GM23338 (cell line): ENCODE measurements around the gene TTLL3. TPM values are rescaled to one million over a fixed set of nuclear protein-coding genes. Genes with fewer than 3 reads are reported as not detected.
A peak's percentile ranks its signal among the peaks of the same experiment; 100 is the strongest.

Experiments used
- ATAC-seq: fragments of 200-7000 bp; cut with Tn5 transposase; 3 replicates; pipeline ENCODE4 v1.9.1; 2020
- DNase-seq: peaks from one replicate; pipeline ENCODE4 v3.0.0-alpha.2; 2015; ENCODE audit warnings: low spot score
- H2AFZ ChIP-seq: fragments of 200-600 bp; sonication (generic); 2 replicates; pipeline ENCODE4 v1.8.0; 2016; ENCODE audit warnings: antibody characterized with exemption, mild to moderate bottlenecking, moderate library complexity
- H3F3A ChIP-seq: fragments of 200-600 bp; sonication (generic); replicated peaks from 2 replicates; pipeline ENCODE4 v1.8.0; 2017; ENCODE audit warnings: antibody characterized with exemption, mixed run types, low read depth
- H3K27ac ChIP-seq: fragments of 200-600 bp; sonication (generic); 2 replicates; pipeline ENCODE4 v1.6.1; 2016; ENCODE audit warnings: low read depth
- H3K27me3 ChIP-seq: fragments of 200-600 bp; sonication (generic); 2 replicates; pipeline ENCODE4 v1.8.0; 2016; ENCODE audit warnings: mild to moderate bottlenecking, mixed run types, moderate library complexity; ENCODE audit not compliant: insufficient read depth
- H3K36me3 ChIP-seq: fragments of 200-600 bp; sonication (generic); 2 replicates; pipeline ENCODE4 v1.8.0; 2016; ENCODE audit warnings: mild to moderate bottlenecking; ENCODE audit not compliant: insufficient read depth
- H3K4me1 ChIP-seq: fragments of 200-600 bp; sonication (generic); 2 replicates; pipeline ENCODE4 v1.8.0; 2016; ENCODE audit warnings: mild to moderate bottlenecking, moderate library complexity; ENCODE audit not compliant: insufficient read depth
- H3K4me2 ChIP-seq: fragments of 200-600 bp; sonication (generic); 2 replicates; pipeline ENCODE4 v1.7.1; 2017; ENCODE audit warnings: mixed run types
- H3K4me3 ChIP-seq: fragments of 200-600 bp; sonication (generic); 2 replicates; pipeline ENCODE4 v1.6.1; 2016; ENCODE audit warnings: mixed run types
- H3K79me2 ChIP-seq: fragments of 200-600 bp; sonication (generic); replicated peaks from 2 replicates; pipeline ENCODE4 v1.8.0; 2017; ENCODE audit warnings: mild to moderate bottlenecking; ENCODE audit not compliant: insufficient read depth
- H3K9me2 ChIP-seq: fragments of 200-600 bp; sonication (generic); 2 replicates; pipeline ENCODE4 v1.8.0; 2017; ENCODE audit not compliant: insufficient read depth
- H4K20me1 ChIP-seq: fragments of 200-600 bp; sonication (generic); replicated peaks from 2 replicates; pipeline ENCODE4 v1.8.0; 2017; ENCODE audit warnings: mild to moderate bottlenecking; ENCODE audit not compliant: insufficient read depth
- H3K27ac Mint-ChIP-seq: 2 replicates; pipeline ENCODE4 v1.8.0; 2020; ENCODE audit warnings: inconsistent platforms, mild to moderate bottlenecking, moderate library complexity, mixed read lengths
- H3K27me3 Mint-ChIP-seq: 3 replicates; pipeline ENCODE4 v1.8.0; 2022; ENCODE audit warnings: low read depth, mild to moderate bottlenecking, moderate library complexity, mixed read lengths, inconsistent platforms; ENCODE audit not compliant: insufficient read depth, poor library complexity
- H3K36me3 Mint-ChIP-seq: 3 replicates; pipeline ENCODE4 v1.8.0; 2021; ENCODE audit warnings: low read depth, mild to moderate bottlenecking, inconsistent platforms, moderate library complexity, mixed read lengths
- H3K4me1 Mint-ChIP-seq: 3 replicates; pipeline ENCODE4 v1.8.0; 2020; ENCODE audit warnings: mild to moderate bottlenecking, inconsistent platforms, mixed read lengths
- H3K4me3 Mint-ChIP-seq: 3 replicates; pipeline ENCODE4 v1.8.0; 2021; ENCODE audit warnings: moderate library complexity, mild to moderate bottlenecking, inconsistent platforms, mixed read lengths
- H3K9me3 Mint-ChIP-seq: 3 replicates; pipeline ENCODE4 v1.8.0; 2020; ENCODE audit warnings: moderate library complexity, mild to moderate bottlenecking, inconsistent platforms, mixed read lengths
- EZH2phosphoT487 ChIP-seq: fragments of 200-600 bp; sonication (generic); IDR thresholded peaks from one replicate; pipeline ENCODE4 v1.8.1; 2018; ENCODE audit warnings: antibody characterized with exemption; ENCODE audit not compliant: unreplicated experiment
- NANOG ChIP-seq: IDR thresholded peaks from 2 replicates; pipeline ENCODE4 v1.6.1; 2016; ENCODE audit warnings: antibody characterized with exemption, borderline replicate concordance
- POLR2AphosphoS5 ChIP-seq: IDR thresholded peaks from 2 replicates; pipeline ENCODE4 v1.6.1; 2016; ENCODE audit warnings: antibody characterized with exemption, low read depth
- REST ChIP-seq: IDR thresholded peaks from one replicate; pipeline ENCODE4 v1.6.1; 2018; ENCODE audit warnings: antibody characterized with exemption; ENCODE audit not compliant: unreplicated experiment
- ZNF331 ChIP-seq: fragments of 250-450 bp; sonication (Bioruptor Pico); IDR thresholded peaks from 2 replicates; pipeline ENCODE4 v1.5.0; 2020; ENCODE audit warnings: low read depth, mild to moderate bottlenecking, moderate library complexity
- polyA plus RNA-seq: library from polyadenylated mRNA; unstranded; fragments of >200 nt; fragmentation: Nextera tagmentation; extraction: Ambion mirVana; gene quantifications from 2 replicates; pipeline ENCODE4 v1.2.1, GENCODE V29; 2016
- total RNA-seq: library from RNA; depleted of rRNA; stranded (reverse); fragments of >200 nt; shearing (Covaris generic); gene quantifications from 2 replicates; pipeline ENCODE4 v1.2.3, GENCODE V29; 2014
- TF ChIP-seq, protein P1 (sequence below), 2 experiments: fragments of 200-600 bp in 1 of 2; sonication (generic) in 1 of 2; conservative IDR thresholded peaks; 2 replicates each; pipeline versions ENCODE4 v1.5.1 to v1.6.1; 2016 to 2017; ENCODE audit warnings: antibody characterized with exemption in 2 of 2, low read depth in 2 of 2, mild to moderate bottlenecking in 2 of 2, moderate library complexity in 1 of 2
- TF ChIP-seq, protein P2 (sequence below): fragments of 250-450 bp; sonication (Bioruptor Pico); IDR thresholded peaks from 2 replicates; pipeline ENCODE4 v1.5.0; 2020; ENCODE audit warnings: mild to moderate bottlenecking, moderate library complexity
- TF ChIP-seq, protein P3 (sequence below): IDR thresholded peaks from 2 replicates; pipeline ENCODE4 v1.6.1; 2016; ENCODE audit warnings: antibody characterized with exemption

TTLL3 gene
- total and polyA plus RNA-seq, 2 experiments from 2014 or later, result 3.7 to 5.3 TPM

DNA sequence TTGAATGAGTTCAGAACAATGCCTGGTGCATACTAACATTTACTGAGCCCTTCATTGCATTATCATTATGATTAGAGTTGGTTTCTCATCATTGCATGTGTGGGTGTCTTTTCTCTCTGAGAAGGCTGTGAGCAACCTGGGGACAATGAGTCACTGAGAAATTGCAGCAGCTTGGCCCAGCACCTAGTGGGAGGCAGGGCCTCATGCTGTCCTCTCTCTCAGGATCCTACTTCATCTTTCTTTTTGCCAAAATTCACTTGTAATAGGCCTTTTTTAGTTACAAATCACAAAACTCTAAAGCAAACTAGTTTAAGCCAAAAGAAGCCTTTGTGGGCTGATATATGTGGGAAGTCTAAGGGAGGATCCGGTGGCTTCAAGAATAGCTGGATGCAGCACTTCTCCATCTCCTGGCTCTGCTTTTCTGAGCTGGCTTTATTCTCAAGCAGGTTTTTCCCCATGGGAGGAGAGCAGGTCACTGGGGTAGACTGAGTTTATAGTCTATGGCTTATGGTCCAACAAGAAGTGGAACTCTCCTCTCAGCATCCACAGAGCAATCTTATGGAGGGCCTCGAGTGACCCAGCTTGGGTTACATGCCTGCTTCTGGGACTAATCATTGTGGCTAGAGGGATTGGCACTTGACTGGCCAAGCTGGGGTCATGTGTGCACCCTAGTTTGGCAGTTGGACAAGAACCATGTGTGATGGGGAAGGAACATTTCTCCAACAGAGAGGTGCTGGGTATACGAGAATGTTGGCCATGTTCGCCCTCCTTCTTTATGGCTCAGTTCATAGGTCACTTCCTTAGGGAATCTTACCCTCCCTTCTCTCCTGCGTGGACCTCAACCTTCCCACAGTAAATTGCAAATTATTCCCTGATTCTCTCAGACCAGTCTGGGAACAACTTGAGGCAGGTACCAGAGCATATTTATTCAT, 31.7 kb upstream of the TTLL3 start (continued):
- TF ChIP-seq ZNF331 (CRISPR knock-in tag) (no peak), REST (no peak), POLR2AphosphoS5 (no peak)
- TF ChIP-seq, protein P1, sequence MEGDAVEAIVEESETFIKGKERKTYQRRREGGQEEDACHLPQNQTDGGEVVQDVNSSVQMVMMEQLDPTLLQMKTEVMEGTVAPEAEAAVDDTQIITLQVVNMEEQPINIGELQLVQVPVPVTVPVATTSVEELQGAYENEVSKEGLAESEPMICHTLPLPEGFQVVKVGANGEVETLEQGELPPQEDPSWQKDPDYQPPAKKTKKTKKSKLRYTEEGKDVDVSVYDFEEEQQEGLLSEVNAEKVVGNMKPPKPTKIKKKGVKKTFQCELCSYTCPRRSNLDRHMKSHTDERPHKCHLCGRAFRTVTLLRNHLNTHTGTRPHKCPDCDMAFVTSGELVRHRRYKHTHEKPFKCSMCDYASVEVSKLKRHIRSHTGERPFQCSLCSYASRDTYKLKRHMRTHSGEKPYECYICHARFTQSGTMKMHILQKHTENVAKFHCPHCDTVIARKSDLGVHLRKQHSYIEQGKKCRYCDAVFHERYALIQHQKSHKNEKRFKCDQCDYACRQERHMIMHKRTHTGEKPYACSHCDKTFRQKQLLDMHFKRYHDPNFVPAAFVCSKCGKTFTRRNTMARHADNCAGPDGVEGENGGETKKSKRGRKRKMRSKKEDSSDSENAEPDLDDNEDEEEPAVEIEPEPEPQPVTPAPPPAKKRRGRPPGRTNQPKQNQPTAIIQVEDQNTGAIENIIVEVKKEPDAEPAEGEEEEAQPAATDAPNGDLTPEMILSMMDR (conservative IDR thresholded peaks at IDR 0.05; ENCODE audit: low read depth in 2 of 2), result no peak

DNA sequence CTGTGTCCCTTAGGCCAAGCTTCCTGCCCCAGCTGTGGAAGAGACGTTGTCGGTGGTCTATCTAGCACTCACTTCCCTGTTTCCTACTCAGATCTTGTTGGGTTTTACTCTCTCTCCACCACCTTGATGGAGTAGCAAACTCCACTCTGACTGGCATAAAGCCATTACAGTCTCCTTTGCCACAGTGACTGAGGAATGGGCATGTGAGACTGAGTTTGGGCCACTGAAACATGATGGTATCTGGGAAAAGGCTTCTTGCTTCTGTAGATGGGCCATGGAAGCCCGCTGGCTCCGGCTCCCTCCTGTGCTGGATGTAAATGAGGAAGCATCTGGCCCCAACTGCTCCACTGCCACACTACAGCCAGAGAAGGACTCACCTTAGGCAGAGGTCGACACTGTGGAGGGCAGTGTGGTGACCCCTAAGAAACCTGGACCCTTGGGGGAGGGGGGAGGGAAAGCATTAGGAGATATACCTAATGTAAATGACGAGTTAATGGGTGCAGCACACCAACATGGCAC, 30.9 kb upstream of the TTLL3 start:
- Histone ChIP-seq H3K27ac (no peak overlapping the region), H3K4me3 (no peak overlapping the region), H3K27me3 (0 out of 2 replicates have a peak, but pooled peaks cover 2% of the 10 kb centered on the region), H2AFZ (no peak overlapping the region), H3K36me3 (0 out of 2 replicates have a peak, but pooled peaks cover 2% of the 10 kb centered on the region), H3K79me2 (no peaks in the 10 kb centered on the region), H3K9me2 (no peaks in the 10 kb centered on the region), H3F3A (0 out of 2 replicates have a peak, but pooled peaks cover 2% of the 10 kb centered on the region), H4K20me1 (no peaks in the 10 kb centered on the region; the same call in 1 of the 2 replicates), H3K4me2 (no peak overlapping the region), H3K4me1 (no peaks in the 10 kb centered on the region)
- H3K27me3 Mint-ChIP-seq, result peaks cover 14% of the 10 kb centered on the region
- peaks cover 27% of the 10 kb centered on the region for H3K36me3 Mint-ChIP-seq
- H3K9me3 Mint-ChIP-seq, result no peaks in the 10 kb centered on the region
- H3K4me3 Mint-ChIP-seq, result no peak overlapping the region
- DNase-seq (no peak), ATAC-seq (peak; percentile 60)
- no peak overlapping the region for H3K27ac Mint-ChIP-seq
- no peaks in the 10 kb centered on the region for H3K4me1 Mint-ChIP-seq
- TF ChIP-seq NANOG, result no peak
- TF ChIP-seq, protein P2, sequence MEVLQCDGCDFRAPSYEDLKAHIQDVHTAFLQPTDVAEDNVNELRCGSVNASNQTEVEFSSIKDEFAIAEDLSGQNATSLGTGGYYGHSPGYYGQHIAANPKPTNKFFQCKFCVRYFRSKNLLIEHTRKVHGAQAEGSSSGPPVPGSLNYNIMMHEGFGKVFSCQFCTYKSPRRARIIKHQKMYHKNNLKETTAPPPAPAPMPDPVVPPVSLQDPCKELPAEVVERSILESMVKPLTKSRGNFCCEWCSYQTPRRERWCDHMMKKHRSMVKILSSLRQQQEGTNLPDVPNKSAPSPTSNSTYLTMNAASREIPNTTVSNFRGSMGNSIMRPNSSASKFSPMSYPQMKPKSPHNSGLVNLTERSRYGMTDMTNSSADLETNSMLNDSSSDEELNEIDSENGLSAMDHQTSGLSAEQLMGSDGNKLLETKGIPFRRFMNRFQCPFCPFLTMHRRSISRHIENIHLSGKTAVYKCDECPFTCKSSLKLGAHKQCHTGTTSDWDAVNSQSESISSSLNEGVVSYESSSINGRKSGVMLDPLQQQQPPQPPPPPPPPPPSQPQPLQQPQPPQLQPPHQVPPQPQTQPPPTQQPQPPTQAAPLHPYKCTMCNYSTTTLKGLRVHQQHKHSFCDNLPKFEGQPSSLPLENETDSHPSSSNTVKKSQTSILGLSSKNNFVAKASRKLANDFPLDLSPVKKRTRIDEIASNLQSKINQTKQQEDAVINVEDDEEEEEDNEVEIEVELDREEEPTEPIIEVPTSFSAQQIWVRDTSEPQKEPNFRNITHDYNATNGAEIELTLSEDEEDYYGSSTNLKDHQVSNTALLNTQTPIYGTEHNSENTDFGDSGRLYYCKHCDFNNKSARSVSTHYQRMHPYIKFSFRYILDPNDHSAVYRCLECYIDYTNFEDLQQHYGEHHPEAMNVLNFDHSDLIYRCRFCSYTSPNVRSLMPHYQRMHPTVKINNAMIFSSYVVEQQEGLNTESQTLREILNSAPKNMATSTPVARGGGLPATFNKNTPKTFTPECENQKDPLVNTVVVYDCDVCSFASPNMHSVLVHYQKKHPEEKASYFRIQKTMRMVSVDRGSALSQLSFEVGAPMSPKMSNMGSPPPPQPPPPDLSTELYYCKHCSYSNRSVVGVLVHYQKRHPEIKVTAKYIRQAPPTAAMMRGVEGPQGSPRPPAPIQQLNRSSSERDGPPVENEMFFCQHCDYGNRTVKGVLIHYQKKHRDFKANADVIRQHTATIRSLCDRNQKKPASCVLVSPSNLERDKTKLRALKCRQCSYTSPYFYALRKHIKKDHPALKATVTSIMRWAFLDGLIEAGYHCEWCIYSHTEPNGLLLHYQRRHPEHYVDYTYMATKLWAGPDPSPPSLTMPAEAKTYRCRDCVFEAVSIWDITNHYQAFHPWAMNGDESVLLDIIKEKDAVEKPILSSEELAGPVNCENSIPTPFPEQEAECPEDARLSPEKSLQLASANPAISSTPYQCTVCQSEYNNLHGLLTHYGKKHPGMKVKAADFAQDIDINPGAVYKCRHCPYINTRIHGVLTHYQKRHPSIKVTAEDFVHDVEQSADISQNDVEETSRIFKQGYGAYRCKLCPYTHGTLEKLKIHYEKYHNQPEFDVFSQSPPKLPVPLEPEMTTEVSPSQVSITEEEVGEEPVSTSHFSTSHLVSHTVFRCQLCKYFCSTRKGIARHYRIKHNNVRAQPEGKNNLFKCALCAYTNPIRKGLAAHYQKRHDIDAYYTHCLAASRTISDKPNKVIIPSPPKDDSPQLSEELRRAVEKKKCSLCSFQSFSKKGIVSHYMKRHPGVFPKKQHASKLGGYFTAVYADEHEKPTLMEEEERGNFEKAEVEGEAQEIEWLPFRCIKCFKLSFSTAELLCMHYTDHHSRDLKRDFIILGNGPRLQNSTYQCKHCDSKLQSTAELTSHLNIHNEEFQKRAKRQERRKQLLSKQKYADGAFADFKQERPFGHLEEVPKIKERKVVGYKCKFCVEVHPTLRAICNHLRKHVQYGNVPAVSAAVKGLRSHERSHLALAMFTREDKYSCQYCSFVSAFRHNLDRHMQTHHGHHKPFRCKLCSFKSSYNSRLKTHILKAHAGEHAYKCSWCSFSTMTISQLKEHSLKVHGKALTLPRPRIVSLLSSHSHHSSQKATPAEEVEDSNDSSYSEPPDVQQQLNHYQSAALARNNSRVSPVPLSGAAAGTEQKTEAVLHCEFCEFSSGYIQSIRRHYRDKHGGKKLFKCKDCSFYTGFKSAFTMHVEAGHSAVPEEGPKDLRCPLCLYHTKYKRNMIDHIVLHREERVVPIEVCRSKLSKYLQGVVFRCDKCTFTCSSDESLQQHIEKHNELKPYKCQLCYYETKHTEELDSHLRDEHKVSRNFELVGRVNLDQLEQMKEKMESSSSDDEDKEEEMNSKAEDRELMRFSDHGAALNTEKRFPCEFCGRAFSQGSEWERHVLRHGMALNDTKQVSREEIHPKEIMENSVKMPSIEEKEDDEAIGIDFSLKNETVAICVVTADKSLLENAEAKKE (CRISPR knock-in tag), result no peak
- TF ChIP-seq, protein P3, sequence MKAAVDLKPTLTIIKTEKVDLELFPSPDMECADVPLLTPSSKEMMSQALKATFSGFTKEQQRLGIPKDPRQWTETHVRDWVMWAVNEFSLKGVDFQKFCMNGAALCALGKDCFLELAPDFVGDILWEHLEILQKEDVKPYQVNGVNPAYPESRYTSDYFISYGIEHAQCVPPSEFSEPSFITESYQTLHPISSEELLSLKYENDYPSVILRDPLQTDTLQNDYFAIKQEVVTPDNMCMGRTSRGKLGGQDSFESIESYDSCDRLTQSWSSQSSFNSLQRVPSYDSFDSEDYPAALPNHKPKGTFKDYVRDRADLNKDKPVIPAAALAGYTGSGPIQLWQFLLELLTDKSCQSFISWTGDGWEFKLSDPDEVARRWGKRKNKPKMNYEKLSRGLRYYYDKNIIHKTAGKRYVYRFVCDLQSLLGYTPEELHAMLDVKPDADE, result no peak
- no peak for TF ChIP-seq EZH2phosphoT487
